Caki2 (cell line): ENCODE measurements around the gene SLC2A8. TPM values are rescaled to one million over a fixed set of nuclear protein-coding genes. Genes with fewer than 3 reads are reported as not detected.

Source experiments
- DNase-seq: peaks from one replicate; pipeline ENCODE4 v3.0.0-alpha.2; 2015; ENCODE audit warnings: low read depth
- in situ Hi-C: cut with HindIII; loops from 2 replicates; pipeline ENCODE4 v1.10.0; 2016; ENCODE audit warnings: low sequenced_read_pairs, low pct_unique_long_range_greater_than_20kb, mixed read lengths
- total RNA-seq: library from RNA; depleted of rRNA; stranded (reverse); fragments of >200 nt; shearing (Covaris generic); gene quantifications from 2 replicates; pipeline ENCODE4 v1.2.3, GENCODE V29; 2014; ENCODE audit warnings: low replicate concordance; rRNA removed

Gene SLC2A8
- total RNA-seq, 1 experiment from 2014 or later: 13.0 TPM

- in situ Hi-C loops: no loop called here
- peak; percentile 8 for DNase-seq
Observed at GRCh38 chr9:127448112-127448805, 51.3 kb downstream of the SLC2A8 start.

- DNase-seq: peak; percentile 4
- in situ Hi-C loops: no loop called here
Observed at GRCh38 chr9:127449332-127449966, 52.5 kb downstream of the SLC2A8 start.

GRCh38 chr9:127450243-127450760, 53.3 kb downstream of the SLC2A8 start:
- peak; percentile 17 for DNase-seq
- in situ Hi-C loops: no loop called here

- in situ Hi-C loops: no loop called here
- DNase-seq: peak; percentile 85
Observed at GRCh38 chr9:127450830-127451607, 54.0 kb downstream of the SLC2A8 start, which contains the start of the genes LRSAM1 and RPL12. Gene LRSAM1 (plus strand): TSS chr9:127451510. CDS start chr9:127454528, 3,018 bp downstream. Gene RPL12 (minus strand): TSS chr9:127451406. CDS start chr9:127451317, 89 bp downstream.

GRCh38 chr9:127451608-127451857, 54.6 kb downstream of the SLC2A8 start:
- no peak for DNase-seq
- in situ Hi-C loops: no loop called here

GRCh38 chr9:127451858-127452656, 55.1 kb downstream of the SLC2A8 start:
- in situ Hi-C loops: no loop called here

GRCh38 chr9:127452691-127453090, 55.7 kb downstream of the SLC2A8 start:
- no peak for DNase-seq
- in situ Hi-C loops: no loop called here

More at GRCh38 chr9:127451858-127452656, 55.1 kb downstream of the SLC2A8 start:
- DNase-seq: peak; percentile 59

GRCh38 chr9:127455324-127455992, 58.5 kb downstream of the SLC2A8 start:
- no peak for DNase-seq
- in situ Hi-C loops: no loop called here

- no peak for DNase-seq
- in situ Hi-C loops: no loop called here
Observed at GRCh38 chr9:127457191-127457878, 60.4 kb downstream of the SLC2A8 start.

Other genes with a start within 250 kb of the SLC2A8 start
- 2.0 and 6.4 TPM in 2 replicates for gene GARNL3, start 132.4 kb upstream of the SLC2A8 start, total RNA-seq
- gene ZNF79, start 27.2 kb downstream of the SLC2A8 start, total RNA-seq: 2.5 and 2.8 TPM in 2 replicates
- gene RPL12, start 54.2 kb downstream of the SLC2A8 start, total RNA-seq: 1,560 and 1,589 TPM in 2 replicates
- gene LRSAM1, start 54.3 kb downstream of the SLC2A8 start, total RNA-seq: 9.5 and 13.0 TPM in 2 replicates
- 1.2 and 1.9 TPM in 2 replicates for gene STXBP1, start 215.1 kb downstream of the SLC2A8 start, total RNA-seq